ENCODE measurements around the gene TTN. TPM values are rescaled to one million over a fixed set of nuclear protein-coding genes. Genes with fewer than 3 reads are reported as not detected.
A peak's percentile ranks its signal among the peaks of the same experiment; 100 is the strongest.

The TTN gene
- total and polyA plus RNA-seq, 4 donors = 0.53 to 47.4 (median 19.7) TPM

DNA sequence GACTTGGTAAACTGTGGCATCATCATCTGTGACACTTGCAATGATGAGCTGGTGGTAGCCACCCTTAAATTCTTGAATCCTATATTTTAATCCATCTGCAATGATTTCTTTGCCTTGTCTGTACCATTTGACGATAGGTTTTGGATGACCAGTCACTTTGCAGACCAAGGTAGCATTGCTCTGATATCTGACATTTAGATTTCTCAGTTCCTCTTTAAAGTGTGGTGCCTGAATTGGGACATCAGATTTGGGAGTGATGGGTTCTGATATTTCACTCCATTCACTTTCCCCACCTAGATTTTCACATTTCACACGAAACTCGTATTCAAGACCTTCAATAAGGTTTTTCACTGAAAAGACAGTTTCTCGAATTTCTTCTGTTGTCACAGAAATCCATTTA lies 271.2 kb downstream of the TTN start:
- ATAC-seq (ENCODE audit: insufficient read depth, low FRiP score) (no peak), DNase-seq (no peak)
- H3K27ac ChIP-seq (ENCODE audit: low read depth in 1 of 2, low read length in 1 of 2) = no peak overlapping the region
- H3K36me3 ChIP-seq (ENCODE audit: control insufficient read depth in 4 of 4, insufficient read depth in 4 of 4, low read length in 4 of 4) = peaks cover 24 to 70% (median 30%) of the 10 kb centered on the region in 4 donors
- no peak overlapping the region for H3K4me3 ChIP-seq
- no peak for TF ChIP-seq CTCF (IDR thresholded peaks at IDR 0.05; ENCODE audit: control extremely low read depth, extremely low read depth)
- H3K4me1 ChIP-seq (ENCODE audit: control insufficient read depth in 5 of 5, insufficient read depth in 5 of 5, low read length in 5 of 5) = no peaks in the 10 kb centered on the region
- H3K9me3 ChIP-seq (ENCODE audit: control insufficient read depth in 4 of 4, insufficient read depth in 3 of 4, low read length in 3 of 4) = no peaks in the 10 kb centered on the region
- 95% methylated on average over 4 of the region's 4 CpGs for WGBS, 2 donors
- H3K27me3 ChIP-seq (ENCODE audit: control insufficient read depth in 3 of 3, insufficient read depth in 3 of 3, low read length in 2 of 3) = no peaks in the 10 kb centered on the region
- no peak overlapping the region for H3K9ac ChIP-seq (ENCODE audit: insufficient read depth in 1 of 2, low read length in 2 of 2)

DNA sequence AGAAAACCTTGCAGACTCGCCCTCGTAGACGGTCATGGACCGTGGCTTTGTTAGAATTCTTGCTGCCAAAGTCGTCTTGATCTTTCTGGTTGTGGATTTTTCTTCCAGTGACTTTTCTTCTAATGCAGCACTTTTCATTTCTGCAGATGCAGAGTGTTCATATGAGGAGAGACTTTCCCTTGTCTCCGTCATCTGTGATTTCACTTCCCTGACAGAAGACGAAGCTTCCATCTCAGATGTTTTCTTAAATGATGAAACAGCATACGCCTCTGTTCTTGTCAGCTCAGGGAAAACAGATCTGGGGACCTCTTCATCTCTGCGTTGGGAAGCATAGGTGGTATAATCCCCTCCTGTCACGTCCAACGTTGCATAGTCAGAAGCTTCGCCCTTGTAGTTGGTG lies 276.1 kb downstream of the TTN start:
- no peaks in the 10 kb centered on the region for H3K9me3 ChIP-seq (ENCODE audit: control insufficient read depth in 4 of 4, insufficient read depth in 3 of 4, low read length in 3 of 4)
- H3K36me3 ChIP-seq (ENCODE audit: control insufficient read depth in 4 of 4, insufficient read depth in 4 of 4, low read length in 4 of 4) = peaks cover 6 to 62% (median 11%) of the 10 kb centered on the region in 4 donors
- no peak overlapping the region for H3K4me3 ChIP-seq
- ATAC-seq (ENCODE audit: insufficient read depth, low FRiP score) (no peak), DNase-seq (no peak)
- 56 to 84% methylated on average over 12 of the region's 12 CpGs for WGBS, 2 donors
- H3K9ac ChIP-seq (ENCODE audit: insufficient read depth in 1 of 2, low read length in 2 of 2) = no peak overlapping the region
- no peaks in the 10 kb centered on the region for H3K4me1 ChIP-seq (ENCODE audit: control insufficient read depth in 5 of 5, insufficient read depth in 5 of 5, low read length in 5 of 5)
- peak overlapping the region in 1 of 2 donors; percentile 63 for H3K27ac ChIP-seq (ENCODE audit: low read depth in 1 of 2, low read length in 1 of 2)
- TF ChIP-seq CTCF (IDR thresholded peaks at IDR 0.05; ENCODE audit: control extremely low read depth, extremely low read depth) = no peak
- H3K27me3 ChIP-seq (ENCODE audit: control insufficient read depth in 3 of 3, insufficient read depth in 3 of 3, low read length in 2 of 3) = no peaks in the 10 kb centered on the region

DNA sequence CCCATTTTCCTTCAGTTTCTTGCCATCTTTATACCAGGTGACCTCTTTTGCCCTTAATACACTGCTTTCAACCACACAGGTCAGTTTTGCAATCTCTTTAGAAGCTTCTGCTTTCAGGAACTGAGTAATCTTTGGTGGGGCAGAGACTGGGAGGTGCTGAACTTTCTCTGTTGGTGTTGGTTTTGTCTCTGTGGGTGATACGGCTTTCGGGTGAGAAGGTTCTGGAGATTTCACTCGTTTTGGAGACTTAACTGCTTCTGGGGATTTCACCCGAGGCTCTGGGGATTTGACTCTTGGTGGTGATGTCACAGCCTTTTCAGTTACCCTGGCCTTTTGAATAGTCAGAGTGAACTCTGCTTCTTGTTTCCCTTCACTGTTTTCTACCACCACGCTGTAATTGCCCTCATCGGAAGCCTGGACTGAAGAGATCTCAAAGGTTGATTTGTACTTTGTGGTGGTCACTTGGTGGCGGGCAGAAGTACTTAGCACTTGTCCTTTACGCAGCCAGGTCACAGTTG lies 276.5 kb downstream of the TTN start:
- 29 to 70% methylated on average over 8 of the region's 8 CpGs for WGBS, 2 donors
- peak overlapping the region in 1 of 2 donors; percentile 63 for H3K27ac ChIP-seq (ENCODE audit: low read depth in 1 of 2, low read length in 1 of 2)

More for the DNA sequence above, 276.5 kb downstream of the TTN start:
- ATAC-seq (ENCODE audit: insufficient read depth, low FRiP score) (peak; percentile 33), DNase-seq (no peak)
- Histone ChIP-seq H3K9ac (ENCODE audit: insufficient read depth in 1 of 2, low read length in 2 of 2) (no peak overlapping the region), H3K36me3 (ENCODE audit: control insufficient read depth in 4 of 4, insufficient read depth in 4 of 4, low read length in 4 of 4) (peaks cover 6 to 60% (median 11%) of the 10 kb centered on the region in 4 donors), H3K4me1 (ENCODE audit: control insufficient read depth in 5 of 5, insufficient read depth in 5 of 5, low read length in 5 of 5) (no peaks in the 10 kb centered on the region), H3K4me3 (no peak overlapping the region), H3K9me3 (ENCODE audit: control insufficient read depth in 4 of 4, insufficient read depth in 3 of 4, low read length in 3 of 4) (no peaks in the 10 kb centered on the region), H3K27me3 (ENCODE audit: control insufficient read depth in 3 of 3, insufficient read depth in 3 of 3, low read length in 2 of 3) (no peaks in the 10 kb centered on the region)
- TF ChIP-seq CTCF (IDR thresholded peaks at IDR 0.05; ENCODE audit: control extremely low read depth, extremely low read depth) = no peak
